K562 (cell line): ENCODE results near the gene FGR. TPM values are rescaled to one million over a fixed set of nuclear protein-coding genes. Genes with fewer than 3 reads are reported as not detected.

Source experiments
- ATAC-seq: fragments of 200-7000 bp; cut with Tn5 transposase; 3 replicates; pipeline ENCODE4 v1.9.1; 2020; ENCODE audit warnings: moderate library complexity
- BruUV-seq: library from RNA; stranded (reverse); fragments of 400-500 nt; replicated peaks from 2 replicates; lab custom pipeline; 2021; lab: Mats Ljungman, UMichigan
- CTCF ChIA-PET: fragments of 300-600 bp; formaldehyde crosslinking; extraction: SDS; loops from one replicate; lab custom pipeline; 2021; ENCODE audit warnings: low intra/inter-chr PET ratio; lab: Yijun Ruan, JAX
- POLR2A ChIA-PET: fragments of 300-600, 350-650 bp; sonication (Branson Sonifier 250); formaldehyde crosslinking; extraction: SDS; loops from one replicate; lab custom pipeline; 2021; ENCODE audit warnings: antibody characterized with exemption, inconsistent platforms; lab: Yijun Ruan, JAX
- DNase-seq, 4 experiments: peaks; one replicate each; pipeline versions ENCODE4 v3.0.0 to v3.0.0-alpha.2; 2011 to 2018; ENCODE audit warnings: low spot score in 3 of 4, mixed read lengths in 3 of 4; ENCODE audit errors: extremely low read depth in 1 of 4
- FAIRE-seq: peaks from 2 replicates; lab custom pipeline; 2011; peaks lifted over from hg19 to GRCh38; lab: Jason Lieb, UNC
- H2AFZ ChIP-seq: 2 replicates; pipeline ENCODE4 v1.6.0; 2011; ENCODE audit warnings: low read depth, low read length, control low read depth, inconsistent platforms
- H3K27ac ChIP-seq: fragments of 200-600 bp; 3 replicates; pipeline ENCODE4 v1.8.0; 2011; ENCODE audit warnings: low read depth, mild to moderate bottlenecking, control low read depth, inconsistent platforms, low read length, moderate library complexity, mixed read lengths; ENCODE audit errors: extremely low read depth
- H3K27me3 ChIP-seq, 2 experiments: fragments of 300-600 bp in 1 of 2; 2 replicates in 1 of 2; 3 replicates in 1 of 2; pipeline versions ENCODE4 v1.6.0 to v1.8.0; 2011; ENCODE audit warnings: inconsistent platforms in 2 of 2, low read length in 2 of 2, mild to moderate bottlenecking in 1 of 2, mixed read lengths in 1 of 2, moderate library complexity in 1 of 2; ENCODE audit not compliant: control insufficient read depth in 2 of 2, insufficient read depth in 2 of 2
- H3K36me3 ChIP-seq: fragments of 300-600 bp; 3 replicates; pipeline ENCODE4 v1.8.0; 2011; ENCODE audit warnings: mild to moderate bottlenecking, low read length, inconsistent platforms; ENCODE audit not compliant: control insufficient read depth, insufficient read depth
- H3K4me1 ChIP-seq, 2 experiments: fragments of 200-600 bp in 1 of 2; replicated peaks in 1 of 2; 2 replicates in 1 of 2; 3 replicates in 1 of 2; pipeline versions ENCODE4 v1.5.1 to v1.8.0; 2011; ENCODE audit warnings: inconsistent platforms in 2 of 2, low read length in 2 of 2, mild to moderate bottlenecking in 1 of 2, mixed read lengths in 1 of 2, moderate library complexity in 1 of 2; ENCODE audit not compliant: control insufficient read depth in 2 of 2, insufficient read depth in 2 of 2
- H3K4me2 ChIP-seq: 2 replicates; pipeline ENCODE4 v1.6.1; 2011; ENCODE audit warnings: low read length, control low read depth, inconsistent platforms, mixed read lengths; ENCODE audit not compliant: insufficient read depth
- H3K4me3 ChIP-seq: fragments of 200-600 bp; sonication (generic), shearing (Covaris generic); 2 replicates; pipeline ENCODE4 v1.5.1; 2016; ENCODE audit warnings: control low read depth, inconsistent platforms
- H3K79me2 ChIP-seq: fragments of 200-600 bp; 3 replicates; pipeline ENCODE4 v1.8.0; 2011; ENCODE audit warnings: low read length, inconsistent platforms; ENCODE audit not compliant: control insufficient read depth, insufficient read depth
- H3K9ac ChIP-seq, 2 experiments: 2 replicates each; pipeline versions ENCODE4 v1.6.0 to v1.6.1; 2011; ENCODE audit warnings: low read depth in 2 of 2, low read length in 2 of 2, control low read depth in 1 of 2, inconsistent platforms in 1 of 2, mild to moderate bottlenecking in 1 of 2, mixed read lengths in 1 of 2; ENCODE audit not compliant: insufficient read depth in 1 of 2
- H3K9me1 ChIP-seq: one replicate; pipeline ENCODE4 v1.6.0; 2011; ENCODE audit warnings: inconsistent platforms, mild to moderate bottlenecking, low read length, moderate library complexity; ENCODE audit not compliant: control insufficient read depth, insufficient read depth
- H3K9me3 ChIP-seq: replicated peaks from 2 replicates; pipeline ENCODE4 v1.5.1; 2011; ENCODE audit warnings: low read depth, low read length, inconsistent platforms; ENCODE audit not compliant: control insufficient read depth, insufficient read depth
- H4K20me1 ChIP-seq: replicated peaks from 2 replicates; pipeline ENCODE4 v1.6.1; 2011; ENCODE audit warnings: low read length, inconsistent platforms, mixed read lengths; ENCODE audit not compliant: control insufficient read depth, insufficient read depth
- CCNT2 ChIP-seq: IDR thresholded peaks from 2 replicates; pipeline ENCODE4 v1.6.1; 2011; ENCODE audit warnings: borderline replicate concordance, low read depth, mild to moderate bottlenecking, moderate library complexity, mixed read lengths, low read length; ENCODE audit not compliant: insufficient read length; ENCODE audit errors: extremely low read depth
- CREB1 ChIP-seq, 2 experiments: sonication (generic) in 1 of 2; formaldehyde crosslinking in 1 of 2; IDR thresholded peaks; 2 replicates each; pipeline versions ENCODE4 v1.6.1 to v1.8.0; 2012 to 2022; ENCODE audit warnings: inconsistent platforms in 1 of 2, mild to moderate bottlenecking in 1 of 2, missing genetic modification reagents in 1 of 2, moderate library complexity in 1 of 2
- IRF2 ChIP-seq: sonication (generic); formaldehyde crosslinking; IDR thresholded peaks from 2 replicates; pipeline ENCODE4 v1.8.1; 2022; ENCODE audit warnings: mild to moderate bottlenecking, missing genetic modification reagents
- MYBL2 ChIP-seq, 2 experiments: fragments of 450-650 bp in 1 of 2; sonication (generic) in 1 of 2; formaldehyde crosslinking in 1 of 2; IDR thresholded peaks; 2 replicates each; pipeline versions ENCODE4 v1.6.1 to v1.8.1; 2017 to 2022; ENCODE audit warnings: borderline replicate concordance in 1 of 2, inconsistent platforms in 1 of 2, low read depth in 1 of 2, mild to moderate bottlenecking in 1 of 2, missing genetic modification reagents in 1 of 2, moderate library complexity in 1 of 2
- POLR2B ChIP-seq: fragments of 450-650 bp; IDR thresholded peaks from 2 replicates; pipeline ENCODE4 v1.6.1; 2018; ENCODE audit warnings: low read depth; ENCODE audit not compliant: partially characterized antibody
- PTRF ChIP-seq: fragments of 450-650 bp; IDR thresholded peaks from 2 replicates; pipeline ENCODE4 v1.6.1; 2016; ENCODE audit warnings: mild to moderate bottlenecking, missing genetic modification characterization, missing compliant biosample characterization
- SIRT6 ChIP-seq: IDR thresholded peaks from one replicate; pipeline ENCODE4 v1.6.1; 2012; ENCODE audit warnings: low read depth, mild to moderate bottlenecking, control low read depth, inconsistent platforms, low read length, moderate library complexity
- TAL1 ChIP-seq: fragments of 450-650 bp; IDR thresholded peaks from 2 replicates; pipeline ENCODE4 v1.6.1; 2016; ENCODE audit warnings: mild to moderate bottlenecking
- TCF7 ChIP-seq: sonication (generic); IDR thresholded peaks from 2 replicates; pipeline ENCODE4 v1.6.1; 2016; ENCODE audit warnings: antibody characterized with exemption, borderline replicate concordance
- ZBED1 ChIP-seq: IDR thresholded peaks from 2 replicates; pipeline ENCODE4 v1.6.1; 2014
- ZBTB5 ChIP-seq: fragments of 450-650 bp; IDR thresholded peaks from 2 replicates; pipeline ENCODE4 v1.6.1; 2017; ENCODE audit warnings: antibody characterized with exemption
- ZNF23 ChIP-seq: fragments of 250-450 bp; sonication (Bioruptor Pico); IDR thresholded peaks from 2 replicates; pipeline ENCODE4 v1.4.0; 2020; ENCODE audit warnings: mild to moderate bottlenecking
- ZNF282 ChIP-seq: sonication (generic); formaldehyde crosslinking; IDR thresholded peaks from 2 replicates; pipeline ENCODE4 v1.8.1; 2023; ENCODE audit warnings: missing genetic modification reagents
- ZNF584 ChIP-seq: fragments of 200-800 bp; sonication (Bioruptor generic); IDR thresholded peaks from 2 replicates; pipeline ENCODE4 v1.6.1; 2016; ENCODE audit warnings: low read depth, mild to moderate bottlenecking, missing genetic modification characterization, missing compliant biosample characterization
- WGBS: fragments of 100-300 bp; shearing (Covaris generic); methylation state at CpG from one replicate; pipeline ENCODE4 v1.1.6; 2016; ENCODE audit warnings: low coverage, mixed read lengths; ENCODE audit not compliant: insufficient coverage; ENCODE audit errors: missing lambda C conversion rate; 5-methylcytosine and 5-hydroxymethylcytosine counted together
- in situ Hi-C: fragments of 300-500 bp; cut with MboI; formaldehyde crosslinking; loops from 4 replicates; pipeline ENCODE4 v1.15.0; 2018; ENCODE audit warnings: inconsistent platforms, mixed read lengths
- intact Hi-C: fragments of 100-400 bp; cut with micrococcal nuclease; formaldehyde crosslinking; loops from 2 replicates; pipeline ENCODE4 v1.14.2; 2022
- polyA plus RNA-seq, 8 experiments: library from polyadenylated mRNA; depleted of rRNA in 4 of 8; stranded (reverse) in 5 of 8; unstranded in 3 of 8; fragments of >200 nt; fragmentation: Nextera tagmentation in 2 of 8; fragmentation: Illumina TruSeq in 1 of 8; extraction: Ambion mirVana in 2 of 8; extraction: Trizol in 1 of 8; gene quantifications; 2 replicates each; pipeline versions ENCODE4 v1.2.1 to v1.2.3, GENCODE V29; 2011 to 2014; ENCODE audit warnings: inconsistent platforms in 1 of 8, missing spikeins in 1 of 8
- total RNA-seq, 7 experiments: library from RNA; depleted of rRNA in 6 of 7; stranded (reverse); fragments of >200 nt in 6 of 7; fragmentation: Illumina TruSeq in 2 of 7; extraction: Trizol in 2 of 7; gene quantifications; 2 replicates each; pipeline versions ENCODE4 v1.2.1 to v1.2.3, GENCODE V29; 2011 to 2021; ENCODE audit warnings: low replicate concordance in 1 of 7

The FGR gene
- total and polyA plus RNA-seq, 9 of the 15 experiments (the other 6 are each of a cell fraction or from before 2014, with no cell fraction given): 0.04 to 0.11 TPM; not detected in 7

- TF ChIP-seq CREB1 (IDR thresholded peaks at IDR 0.05) (no peak), CREB1 (CRISPR knock-in tag; IDR thresholded peaks at IDR 0.05) (no peak), ZBED1 (no peak)
- POLR2A ChIA-PET: interaction anchor here (0.6 kb wide), 3 partner anchors 12 to 591 kb away, joined by 3 to 7 read pairs (median 5); no protein-coding TSS in a partner anchor
- BruUV-seq: no TSS peak
- no peaks in the 10 kb centered on the region for H4K20me1 ChIP-seq
- ATAC-seq (no peak), DNase-seq (peak in 1 of 4 experiments; percentile 20), FAIRE-seq (no peak)
- CTCF ChIA-PET: no interaction called here
- no peak overlapping the region for H3K4me3 ChIP-seq
- H3K9me3 ChIP-seq: no peaks in the 10 kb centered on the region
- H2AFZ ChIP-seq: no peak overlapping the region
- H3K4me1 ChIP-seq: peaks cover 15 to 19% of the 10 kb centered on the region in 2 experiments; a peak in 4 of 5 replicates
- no peak overlapping the region for H3K27ac ChIP-seq
- H3K9ac ChIP-seq: 0 out of 4 replicates have a peak overlapping the region, but pooled peaks of 1 of the 2 experiments have one; percentile 4
- H3K79me2 ChIP-seq: no peaks in the 10 kb centered on the region
- no peaks in the 10 kb centered on the region for H3K36me3 ChIP-seq
- intact Hi-C loops: no loop called here
- H3K4me2 ChIP-seq: no peak overlapping the region
- H3K27me3 ChIP-seq: no peaks in the 10 kb centered on the region
- no peaks in the 10 kb centered on the region for H3K9me1 ChIP-seq
- in situ Hi-C loops: no loop called here
- 27% methylated on average over 8 of the region's 8 CpGs for WGBS
Observed at GRCh38 chr1:27646676-27647075, 11.7 kb upstream of the FGR start.

- ChIA-PET POLR2A (no interaction called here), CTCF (no interaction called here)
- Histone ChIP-seq H3K9ac (peak overlapping the region in 1 of 2 experiments; percentile 57; a peak in 2 of 4 replicates), H3K4me2 (no peak overlapping the region), H3K27me3 (no peaks in the 10 kb centered on the region), H3K36me3 (no peaks in the 10 kb centered on the region), H2AFZ (no peak overlapping the region), H3K4me3 (no peak overlapping the region), H4K20me1 (no peaks in the 10 kb centered on the region), H3K9me1 (no peaks in the 10 kb centered on the region), H3K79me2 (no peaks in the 10 kb centered on the region), H3K27ac (no peak overlapping the region), H3K9me3 (no peaks in the 10 kb centered on the region), H3K4me1 (peaks cover 3 to 9% of the 10 kb centered on the region in 2 experiments; a peak in 4 of 5 replicates)
- in situ Hi-C loops (no loop called here), intact Hi-C loops (no loop called here)
- FAIRE-seq (no peak), ATAC-seq (no peak), DNase-seq (no peak)
- WGBS: 76% methylated on average over 4 of the region's 4 CpGs
- BruUV-seq: no TSS peak
- TF ChIP-seq PTRF (tag) (no peak), ZBTB5 (no peak), ZNF584 (CRISPR knock-in tag) (no peak), ZNF282 (CRISPR knock-in tag) (0 out of 2 replicates have a peak, but pooled peaks have one; percentile 40), TAL1 (no peak), MYBL2 (IDR thresholded peaks at IDR 0.05; ENCODE audit: low read depth) (no peak), MYBL2 (CRISPR knock-in tag; IDR thresholded peaks at IDR 0.05; ENCODE audit: borderline replicate concordance) (0 out of 2 replicates have a peak, but pooled peaks have one; percentile 46), CCNT2 (no peak), ZNF23 (CRISPR knock-in tag) (no peak), SIRT6 (no peak), IRF2 (CRISPR knock-in tag) (peak; percentile 56; the same call in 1 of the 2 replicates), POLR2B (no peak), TCF7 (no peak)
Observed at GRCh38 chr1:27645071-27645415, 10.1 kb upstream of the FGR start.
